GM18858 (cell line): ENCODE results near the gene FBXO9.

ENCODE experiments used
- ATAC-seq: cut with Tn5 transposase; IDR thresholded peaks from one replicate; pipeline ENCODE4 v1.9.1; 2021; ENCODE audit not compliant: unreplicated experiment

The FBXO9 gene

DNA sequence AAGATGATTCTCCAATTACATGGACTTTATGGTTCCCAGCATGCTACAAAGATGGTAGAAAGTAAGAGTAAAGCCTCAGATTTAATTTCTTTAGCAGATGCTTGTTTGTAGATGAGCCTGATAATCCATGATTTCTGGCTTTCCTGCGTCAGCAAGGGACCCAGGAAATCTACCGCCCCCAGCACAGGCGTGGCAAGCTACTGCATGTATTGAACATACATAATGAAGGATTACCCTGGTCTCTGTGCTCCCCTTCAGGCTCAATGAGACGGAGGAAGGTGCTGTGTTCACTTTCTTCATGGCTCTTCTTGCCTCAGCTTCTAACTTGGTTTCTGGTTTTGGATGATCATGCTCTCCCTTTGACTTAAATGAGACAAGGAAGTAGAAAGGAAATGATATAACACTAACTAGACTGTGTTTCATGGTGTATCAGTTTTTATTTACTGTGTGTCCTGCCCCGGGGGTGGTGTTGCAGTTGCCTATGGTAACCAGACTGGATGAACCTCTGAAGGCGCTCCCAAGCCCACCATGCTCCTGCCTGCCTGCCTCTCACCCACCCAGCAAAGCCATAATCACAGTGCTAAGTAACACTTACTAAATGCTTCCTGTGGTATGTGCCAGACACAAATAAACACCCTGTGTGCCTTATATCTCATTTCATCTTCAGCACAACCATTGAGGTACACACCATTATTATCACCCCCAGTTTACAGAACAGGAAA lies 65.5 kb downstream of the FBXO9 start:
- no peak for ATAC-seq

DNA sequence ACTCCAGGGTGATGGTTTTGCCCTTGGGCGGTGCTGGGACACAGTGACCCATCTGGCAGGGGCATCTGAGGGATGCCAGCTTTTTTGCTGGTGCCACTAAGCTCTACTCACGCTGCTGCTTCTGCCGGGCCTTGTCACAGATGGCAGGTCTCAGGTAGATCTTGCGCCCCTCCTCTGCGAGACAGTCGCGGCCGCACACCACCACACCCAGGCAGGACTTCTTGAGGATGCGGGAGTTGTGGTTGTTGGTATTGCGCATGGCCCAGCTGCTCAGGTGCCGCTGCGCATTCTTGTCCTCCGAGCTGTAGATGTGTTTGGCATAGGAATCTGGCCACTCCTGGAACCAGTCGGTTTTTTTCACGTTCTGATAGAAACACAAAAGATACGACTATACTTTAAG lies 68.8 kb downstream of the FBXO9 start:
- no peak for ATAC-seq

DNA sequence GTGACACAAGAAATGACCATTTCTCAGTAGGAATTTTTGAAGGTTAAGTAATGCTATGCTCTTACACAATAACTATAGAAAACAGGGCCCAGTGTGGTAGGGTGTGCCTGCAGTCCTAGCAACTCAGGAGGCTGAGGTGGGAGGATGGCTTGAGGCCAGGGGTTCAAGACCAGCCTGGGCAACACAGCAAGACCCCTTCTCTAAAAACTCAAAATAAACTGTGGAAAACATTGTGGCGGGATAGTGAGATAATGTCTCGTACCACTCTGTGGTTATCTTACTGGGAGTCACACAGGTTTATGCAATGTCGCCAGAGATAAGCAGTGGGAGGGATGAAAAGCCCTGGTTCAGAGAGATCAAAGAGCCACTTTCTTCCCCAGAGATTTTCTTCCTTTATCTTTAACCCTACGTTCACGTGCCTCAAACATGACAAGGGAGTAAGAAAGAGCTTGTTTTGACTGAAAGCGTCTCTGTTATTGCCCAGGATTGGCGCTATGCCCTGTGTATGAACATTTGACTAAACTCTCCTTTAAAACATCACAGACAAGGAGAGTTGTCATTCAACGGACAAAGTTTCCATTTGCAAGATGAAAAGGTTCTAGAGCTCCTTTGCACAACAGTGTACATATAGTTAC lies 69.5 kb downstream of the FBXO9 start:
- ATAC-seq, result no peak

DNA sequence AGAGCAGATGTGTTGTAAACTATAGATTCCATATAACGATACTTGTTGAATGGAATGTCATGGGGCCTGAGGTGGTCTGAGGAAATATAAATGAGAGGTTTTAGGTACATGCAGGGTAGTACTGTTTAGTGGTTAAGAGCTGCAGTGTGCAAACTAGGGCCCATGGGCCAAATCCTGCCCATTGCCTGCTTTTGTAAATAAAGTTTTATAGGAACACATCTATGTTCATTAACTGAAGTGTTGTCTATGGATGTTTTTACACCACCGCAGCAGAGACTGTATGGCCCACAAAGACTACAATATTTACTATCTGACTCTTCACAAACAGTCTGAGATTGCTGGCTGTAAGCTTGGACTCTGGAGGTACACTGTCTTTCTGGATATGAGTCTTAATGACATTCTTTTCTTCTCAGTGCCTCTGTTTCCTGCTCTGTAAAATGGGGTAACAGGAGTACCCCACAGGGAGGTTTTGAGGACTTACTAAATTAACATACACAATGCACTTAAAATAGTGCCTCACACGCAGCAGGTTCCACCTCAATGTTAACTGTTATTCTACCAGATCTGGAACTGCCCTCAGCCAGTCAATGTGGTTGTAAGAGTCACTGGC lies 70.9 kb downstream of the FBXO9 start:
- ATAC-seq, result no peak

DNA sequence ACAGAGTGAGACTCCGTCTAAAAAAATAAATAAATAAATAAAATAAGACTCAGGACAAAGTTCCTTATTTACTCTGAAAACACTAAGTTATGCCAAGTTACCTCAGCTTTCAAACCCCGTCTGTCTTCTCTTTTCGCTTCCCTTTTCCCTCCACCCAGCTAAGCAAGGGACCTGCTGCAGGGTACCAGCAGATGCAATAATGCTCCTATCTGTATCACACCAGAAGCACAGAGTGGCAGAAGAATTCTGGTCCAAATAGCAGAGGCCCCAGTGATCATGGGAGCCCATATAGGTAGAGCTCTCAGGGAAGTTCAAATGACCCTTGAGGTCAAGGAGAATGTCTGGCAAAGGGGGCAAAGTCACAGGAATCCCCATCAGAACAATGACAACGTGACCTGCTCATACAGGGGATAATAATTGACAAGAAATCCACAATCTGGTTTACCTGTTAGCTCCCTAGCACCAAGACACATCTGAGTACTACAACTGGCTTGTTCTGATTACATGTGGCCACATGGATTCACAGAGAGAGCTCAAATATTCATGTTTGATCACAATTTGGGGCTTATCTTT lies 74.7 kb downstream of the FBXO9 start:
- no peak for ATAC-seq

DNA sequence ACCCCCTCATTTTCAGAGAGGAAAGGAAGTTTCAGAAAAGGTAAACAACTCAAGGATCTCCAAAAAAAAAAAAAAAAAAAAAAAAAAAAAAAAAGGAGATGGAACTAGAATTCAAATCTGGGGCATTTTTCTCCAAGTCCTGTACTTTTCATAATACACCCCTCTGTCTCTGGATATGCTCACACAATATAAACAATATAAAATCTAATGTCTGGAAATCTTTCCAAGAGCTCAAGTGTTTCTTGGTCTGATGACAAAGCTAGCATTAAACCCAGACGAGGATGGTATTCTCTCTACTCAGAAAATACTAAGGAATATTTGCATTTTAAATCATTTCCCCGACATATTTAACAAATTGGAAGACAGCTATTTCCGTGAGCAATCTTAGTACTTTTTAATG lies 77.6 kb downstream of the FBXO9 start:
- ATAC-seq, result no peak

DNA sequence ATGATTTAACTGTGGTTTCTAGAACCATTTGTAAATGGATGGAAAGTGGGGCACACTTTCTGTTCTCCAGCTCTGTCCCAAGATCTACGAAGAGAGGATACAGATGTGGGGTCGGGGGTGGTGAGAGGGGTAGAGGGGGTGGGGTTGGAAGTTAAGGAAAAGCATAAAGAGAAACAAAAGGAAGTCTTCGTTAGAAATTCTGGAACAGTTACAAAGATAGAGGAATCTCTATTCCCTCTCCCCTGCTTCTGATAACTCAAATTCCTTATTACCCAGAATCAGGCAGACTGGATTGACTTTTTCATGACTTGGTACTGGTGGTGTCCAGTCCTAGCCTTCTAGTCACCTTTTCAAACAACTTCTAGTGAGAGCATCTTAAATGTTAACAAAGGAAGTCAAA lies 78.5 kb downstream of the FBXO9 start:
- ATAC-seq, result no peak

DNA sequence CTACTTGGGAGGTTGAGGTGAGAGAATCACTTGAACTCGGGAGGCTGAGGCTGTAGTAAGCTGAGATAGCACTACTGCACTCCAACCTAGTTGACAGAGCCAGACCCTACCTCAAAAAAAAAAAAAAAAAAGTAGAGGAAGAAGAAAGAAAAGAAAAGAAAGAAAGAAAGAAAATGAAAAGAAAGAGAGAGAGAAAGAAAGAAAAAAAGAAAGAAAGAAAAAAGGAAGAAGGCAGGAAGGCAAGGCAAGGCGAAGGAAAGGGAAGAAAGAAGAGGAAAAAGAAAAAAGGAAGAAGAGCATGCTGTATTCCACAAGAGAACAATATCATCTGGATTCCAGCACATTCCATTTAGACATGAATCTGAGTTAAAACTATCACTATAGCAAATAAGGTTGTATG lies 79.6 kb downstream of the FBXO9 start:
- no peak for ATAC-seq

DNA sequence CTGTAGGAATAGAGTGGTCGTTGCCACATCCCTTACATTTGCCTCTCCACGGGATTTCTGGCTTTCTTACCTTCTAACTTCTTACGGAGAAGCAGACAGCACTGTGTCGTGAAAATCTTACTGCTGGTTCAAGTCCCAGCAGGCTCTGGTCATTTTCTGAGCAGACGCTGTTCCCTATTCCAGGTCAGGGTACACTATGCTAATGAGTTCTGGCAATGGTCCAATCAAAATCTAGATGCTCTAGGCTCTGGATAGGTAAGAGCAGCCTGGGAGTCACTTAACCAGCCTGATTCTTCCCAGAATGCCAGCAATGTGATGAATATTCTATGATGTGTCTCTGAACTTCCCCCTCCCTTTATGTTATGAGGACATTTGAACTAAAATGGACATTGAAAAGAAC lies 83.5 kb downstream of the FBXO9 start, which contains the start of gene GCM1:
Gene GCM1 (minus strand): TSS at position 158 of the 400 bp plus-strand sequence. CDS start 3,209 bp downstream, outside the sequence.
- ATAC-seq, result no peak
